Suprapubic skin (tissue), 3 donors: Measurements from ENCODE around the gene CDON.

Experiments used
- CTCF ChIP-seq, 2 donors: fragments of 200-600 bp in 1 of 2; fragments of 450-650 bp in 1 of 2; sonication (generic) in 1 of 2; IDR thresholded peaks; one replicate each; pipeline ENCODE4 v1.5.1; 2016 to 2019; ENCODE audit warnings: antibody characterized with exemption in 2 of 2, mild to moderate bottlenecking in 1 of 2, moderate library complexity in 1 of 2
- POLR2A ChIP-seq, 2 donors: fragments of 450-650 bp; IDR thresholded peaks; one replicate each; pipeline ENCODE4 v1.6.1; 2017; ENCODE audit warnings: antibody characterized with exemption in 2 of 2, mild to moderate bottlenecking in 2 of 2, moderate library complexity in 2 of 2

- TF ChIP-seq CTCF (IDR thresholded peaks at IDR 0.05) (no peak), POLR2A (IDR thresholded peaks at IDR 0.05) (no peak)
Observed at GRCh38 chr11:125935056-125935455, 127.6 kb downstream of the CDON start.
